ENCODE results near the gene KCNA3. TPM values are rescaled to one million over a fixed set of nuclear protein-coding genes. Genes with fewer than 3 reads are reported as not detected.

The KCNA3 gene
- total RNA-seq, 1 experiment from 2014 or later, result not detected

GRCh38 chr1:110639724-110640386 lies 34.9 kb downstream of the KCNA3 start:
- no peak for DNase-seq (ENCODE audit: low read depth)

- no peak for DNase-seq (ENCODE audit: low read depth)
These were observed 36.2 kb downstream of the KCNA3 start for GRCh38 chr1:110638556-110638955.

GRCh38 chr1:110638058-110638457 lies 36.7 kb downstream of the KCNA3 start:
- no peak for DNase-seq (ENCODE audit: low read depth)

GRCh38 chr1:110637475-110637874 lies 37.3 kb downstream of the KCNA3 start:
- DNase-seq (ENCODE audit: low read depth), result no peak

GRCh38 chr1:110636149-110636935 lies 38.4 kb downstream of the KCNA3 start:
- no peak for DNase-seq (ENCODE audit: low read depth)

GRCh38 chr1:110635434-110635833 lies 39.3 kb downstream of the KCNA3 start:
- no peak for DNase-seq (ENCODE audit: low read depth)

- DNase-seq (ENCODE audit: low read depth), result peak; percentile 69
These were observed 40.1 kb downstream of the KCNA3 start for GRCh38 chr1:110634455-110635311.

- DNase-seq (ENCODE audit: low read depth), result no peak
These were observed 40.7 kb downstream of the KCNA3 start for GRCh38 chr1:110634086-110634454.

GRCh38 chr1:110633646-110634030 lies 41.1 kb downstream of the KCNA3 start:
- DNase-seq (ENCODE audit: low read depth), result no peak

- no peak for DNase-seq (ENCODE audit: low read depth)
These were observed 42.7 kb downstream of the KCNA3 start for GRCh38 chr1:110631836-110632620.

GRCh38 chr1:110630839-110631663 lies 43.7 kb downstream of the KCNA3 start:
- DNase-seq (ENCODE audit: low read depth), result peak; percentile 34

- DNase-seq (ENCODE audit: low read depth), result no peak
These were observed 46.2 kb downstream of the KCNA3 start for GRCh38 chr1:110628323-110629105.

GRCh38 chr1:110627764-110628163 lies 47.0 kb downstream of the KCNA3 start:
- no peak for DNase-seq (ENCODE audit: low read depth)

GRCh38 chr1:110626889-110627288 lies 47.9 kb downstream of the KCNA3 start:
- DNase-seq (ENCODE audit: low read depth), result no peak

Other genes starting within 250 kb of the KCNA3 start
- not detected in 2 replicates for gene PROK1, start 223.8 kb downstream of the KCNA3 start, total RNA-seq (2014; rRNA removed)
- gene KCNA10, start 155.8 kb downstream of the KCNA3 start, total RNA-seq (2014; rRNA removed), result not detected in 2 replicates
- not detected in 2 replicates for gene KCNA2, start 68.6 kb downstream of the KCNA3 start, total RNA-seq (2014; rRNA removed)
- not detected in 2 replicates for gene CD53, start 198.2 kb upstream of the KCNA3 start, total RNA-seq (2014; rRNA removed)